NB4 (cell line): Measurements from ENCODE around the gene FAM3B.

Experiments
- DNase-seq: peaks from one replicate; pipeline ENCODE4 v3.0.0; 2010; ENCODE audit warnings: low read depth
- H3K4me3 ChIP-seq: one replicate; pipeline ENCODE4 v1.5.1; 2011; ENCODE audit warnings: mild to moderate bottlenecking, low read depth, low read length, moderate library complexity
- CTCF ChIP-seq: IDR thresholded peaks from one replicate; pipeline ENCODE4 v1.5.1; 2012; ENCODE audit warnings: low read depth, low read length
- MAX ChIP-seq: IDR thresholded peaks from 2 replicates; pipeline ENCODE4 v1.6.1; 2011; ENCODE audit warnings: low read depth, low read length
- MYC ChIP-seq: IDR thresholded peaks from 2 replicates; pipeline ENCODE4 v1.6.1; 2011; ENCODE audit warnings: low read depth, low read length
- POLR2A ChIP-seq: IDR thresholded peaks from 2 replicates; pipeline ENCODE4 v1.6.1; 2011; ENCODE audit warnings: mild to moderate bottlenecking; ENCODE audit not compliant: insufficient read length; ENCODE audit errors: extremely low read depth

FAM3B gene

GRCh38 chr21:41367945-41368734, 51.5 kb downstream of the FAM3B start:
- TF ChIP-seq MAX (no peak), MYC (no peak), POLR2A (no peak), CTCF (no peak)
- DNase-seq = peak; percentile 11
- peak overlapping the region; percentile 99 for H3K4me3 ChIP-seq

- no peak for DNase-seq
- TF ChIP-seq CTCF = no peak
- no peak for TF ChIP-seq MAX
- no peak for TF ChIP-seq MYC
- TF ChIP-seq POLR2A = no peak
- H3K4me3 ChIP-seq = peak overlapping the region; percentile 99
These were observed 52.1 kb downstream of the FAM3B start for GRCh38 chr21:41368735-41369104.

GRCh38 chr21:41369105-41369919, 52.7 kb downstream of the FAM3B start:
- TF ChIP-seq MYC = no peak
- TF ChIP-seq POLR2A = peak; percentile 31
- peak; percentile 87 for DNase-seq
- H3K4me3 ChIP-seq = peak overlapping the region; percentile 99

- TF ChIP-seq MYC (peak; percentile 81), MAX (peak; percentile 85), CTCF (no peak), POLR2A (peak; percentile 70)
- peak overlapping the region; percentile 99 for H3K4me3 ChIP-seq
- peak; percentile 79 for DNase-seq
These were observed 53.6 kb downstream of the FAM3B start for GRCh38 chr21:41369920-41370839.

GRCh38 chr21:41370840-41371684, 54.5 kb downstream of the FAM3B start:
- H3K4me3 ChIP-seq = peak overlapping the region; percentile 99
- TF ChIP-seq MAX = peak; percentile 23
- no peak for TF ChIP-seq POLR2A
- DNase-seq = peak; percentile 48

- peak; percentile 32 for DNase-seq
- H3K4me3 ChIP-seq = peak overlapping the region; percentile 99
- TF ChIP-seq MYC = no peak
- TF ChIP-seq MAX = no peak
- no peak for TF ChIP-seq CTCF
- TF ChIP-seq POLR2A = no peak
These were observed 55.1 kb downstream of the FAM3B start for GRCh38 chr21:41371685-41372030.
